Mesothelial cell of epicardium (in vitro differentiated cells): Measurements from ENCODE around the gene APMAP. TPM values are rescaled to one million over a fixed set of nuclear protein-coding genes. Genes with fewer than 3 reads are reported as not detected.

Source experiments
- DNase-seq, 2 experiments: peaks; one replicate each; pipeline ENCODE4 v3.0.0; 2021; ENCODE audit warnings: low spot score in 2 of 2; ENCODE audit not compliant: unreplicated experiment in 2 of 2
- H3K27ac Mint-ChIP-seq: 2 replicates; pipeline ENCODE4 v1.8.0; 2021; ENCODE audit warnings: mixed read lengths
- H3K27me3 Mint-ChIP-seq: 2 replicates; pipeline ENCODE4 v1.8.0; 2021; ENCODE audit warnings: low read depth, mixed read lengths
- H3K36me3 Mint-ChIP-seq: 2 replicates; pipeline ENCODE4 v1.8.0; 2021; ENCODE audit warnings: mixed read lengths
- H3K4me1 Mint-ChIP-seq: 2 replicates; pipeline ENCODE4 v1.8.0; 2021; ENCODE audit warnings: mixed read lengths
- H3K4me3 Mint-ChIP-seq: 2 replicates; pipeline ENCODE4 v1.8.0; 2021; ENCODE audit warnings: mild to moderate bottlenecking, moderate library complexity, mixed read lengths
- H3K9me3 Mint-ChIP-seq: 2 replicates; pipeline ENCODE4 v1.8.0; 2021; ENCODE audit warnings: mixed read lengths
- CTCF ChIP-seq: fragments of 200-600 bp; sonication (generic); IDR thresholded peaks from one replicate; pipeline ENCODE4 v1.5.0; 2021; ENCODE audit warnings: antibody characterized with exemption; ENCODE audit not compliant: unreplicated experiment
- total RNA-seq: library from RNA; stranded (reverse); gene quantifications from 3 replicates; pipeline ENCODE4 v1.2.1, GENCODE V29; 2021

APMAP gene
- total RNA-seq, 1 donor from 2014 or later = 77.4 TPM

- Mint-ChIP-seq H3K4me3 (no peak overlapping the region), H3K9me3 (no peaks in the 10 kb centered on the region), H3K27me3 (peaks cover 29% of the 10 kb centered on the region), H3K4me1 (peaks cover 13% of the 10 kb centered on the region), H3K27ac (no peak overlapping the region), H3K36me3 (no peaks in the 10 kb centered on the region)
- DNase-seq = no peak
- no peak for TF ChIP-seq CTCF
Measured at GRCh38 chr20:25013478-25014380, 21.2 kb upstream of the APMAP start.

DNA sequence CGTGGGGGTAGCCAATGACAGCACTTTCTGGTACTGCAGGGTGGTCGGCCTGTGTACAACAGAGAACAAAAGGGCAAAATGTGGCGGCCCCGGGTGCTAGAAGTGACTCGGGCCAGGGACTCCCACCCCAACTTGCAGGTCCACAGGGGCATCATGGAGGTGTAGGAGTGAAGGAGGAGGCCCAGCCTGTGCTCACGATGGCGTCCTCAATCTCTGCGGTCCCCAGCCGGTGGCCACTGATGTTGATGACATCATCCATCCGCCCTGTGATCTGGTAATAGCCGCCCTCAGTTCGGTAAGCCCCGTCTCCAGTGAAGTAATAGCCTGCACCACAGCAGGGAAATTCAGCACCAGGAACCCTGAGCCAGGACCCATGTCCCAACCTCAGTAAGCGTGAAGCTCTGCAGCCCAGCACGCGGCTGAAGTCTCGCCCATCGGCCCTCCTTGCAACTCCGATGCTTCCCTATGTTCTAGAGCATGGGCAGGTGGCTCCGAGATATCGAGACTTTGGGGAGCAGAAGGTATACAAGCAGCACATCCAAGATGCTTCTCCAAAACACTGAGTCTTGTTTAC is 20.2 kb upstream of the APMAP start:
- TF ChIP-seq CTCF = no peak
- Mint-ChIP-seq H3K9me3 (no peaks in the 10 kb centered on the region), H3K4me3 (no peak overlapping the region), H3K27ac (no peak overlapping the region), H3K4me1 (peaks cover 7% of the 10 kb centered on the region), H3K27me3 (peaks cover 35% of the 10 kb centered on the region), H3K36me3 (no peaks in the 10 kb centered on the region)
- no peak for DNase-seq

DNA sequence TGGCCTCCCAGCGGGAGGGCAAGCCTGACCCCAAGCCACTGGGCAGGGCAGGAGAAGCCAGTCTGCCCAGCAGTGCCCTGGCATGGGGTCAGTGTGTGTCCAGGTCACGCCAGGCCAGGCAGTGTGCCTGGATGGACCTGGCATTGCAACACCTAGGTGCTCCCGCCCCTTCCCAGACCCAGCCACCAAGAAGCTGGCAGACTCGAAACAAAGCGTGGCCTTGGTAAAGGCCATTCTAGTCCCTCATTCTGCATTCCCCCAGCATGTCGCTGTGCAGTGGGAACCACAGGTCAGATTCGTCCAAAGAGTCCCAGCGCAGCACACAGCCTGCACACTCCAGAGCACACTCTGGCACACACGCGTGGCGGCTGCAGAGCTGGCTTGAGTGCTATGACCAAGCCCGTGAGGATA is 19.3 kb upstream of the APMAP start:
- TF ChIP-seq CTCF = no peak
- peak in 1 of 2 experiments; percentile 19 for DNase-seq
- H3K9me3 Mint-ChIP-seq = no peaks in the 10 kb centered on the region
- H3K4me3 Mint-ChIP-seq = no peak overlapping the region
- H3K27ac Mint-ChIP-seq = no peak overlapping the region
- H3K4me1 Mint-ChIP-seq = no peaks in the 10 kb centered on the region
- no peaks in the 10 kb centered on the region for H3K36me3 Mint-ChIP-seq
- peaks cover 38% of the 10 kb centered on the region for H3K27me3 Mint-ChIP-seq

GRCh38 chr20:25011261-25011660 is 18.7 kb upstream of the APMAP start:
- H3K36me3 Mint-ChIP-seq = no peaks in the 10 kb centered on the region
- H3K9me3 Mint-ChIP-seq = no peaks in the 10 kb centered on the region
- DNase-seq = no peak
- H3K4me3 Mint-ChIP-seq = no peak overlapping the region
- no peak overlapping the region for H3K27ac Mint-ChIP-seq
- H3K27me3 Mint-ChIP-seq = peaks cover 44% of the 10 kb centered on the region
- no peak for TF ChIP-seq CTCF
- no peaks in the 10 kb centered on the region for H3K4me1 Mint-ChIP-seq

DNA sequence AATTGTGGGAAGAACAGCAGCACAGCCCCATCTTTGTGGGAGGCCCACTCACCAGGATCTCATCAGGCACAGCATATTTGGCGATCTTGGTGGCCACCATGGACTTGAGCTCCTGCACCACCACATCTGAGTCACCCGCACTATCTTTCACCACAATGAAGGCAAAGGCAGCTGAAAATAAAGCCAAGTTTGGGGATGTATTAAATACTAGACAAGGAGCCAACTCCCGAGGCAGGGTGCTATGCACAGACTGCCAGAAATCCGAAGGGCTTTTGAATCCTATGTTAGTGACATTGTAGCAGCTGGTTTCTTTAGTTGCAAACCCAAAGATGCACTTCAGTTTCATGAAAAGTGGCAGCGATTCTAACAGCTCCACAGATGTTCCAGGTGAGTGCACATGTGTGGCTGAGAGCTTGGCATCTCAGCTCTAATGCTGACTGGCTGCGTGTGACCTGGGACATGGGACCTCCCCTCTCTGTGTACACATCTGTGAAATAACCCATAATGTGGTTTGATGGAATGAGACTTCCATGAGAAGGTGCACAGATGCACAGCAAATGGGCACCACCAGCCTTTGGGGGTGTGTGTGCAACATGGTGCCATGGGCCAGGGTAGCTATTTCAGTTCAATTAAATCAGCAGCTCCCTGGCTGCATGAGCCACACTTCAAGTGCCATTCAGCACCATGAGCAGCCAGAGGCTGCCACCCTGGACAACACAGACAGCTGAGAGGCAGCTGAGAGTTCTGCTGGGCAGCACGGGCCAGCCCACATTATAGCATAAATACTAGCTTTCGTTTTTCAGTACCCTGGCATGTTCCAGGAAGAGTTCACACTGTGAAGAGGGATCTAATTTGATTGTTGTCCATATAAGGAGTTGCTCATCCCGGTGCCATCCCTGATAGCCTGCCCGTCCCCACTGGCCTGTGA is 16.9 kb upstream of the APMAP start:
- no peak overlapping the region for H3K4me3 Mint-ChIP-seq
- peaks cover 54% of the 10 kb centered on the region for H3K27me3 Mint-ChIP-seq
- no peak overlapping the region for H3K27ac Mint-ChIP-seq
- H3K4me1 Mint-ChIP-seq = no peaks in the 10 kb centered on the region
- no peak for DNase-seq
- no peaks in the 10 kb centered on the region for H3K9me3 Mint-ChIP-seq
- H3K36me3 Mint-ChIP-seq = no peaks in the 10 kb centered on the region
- TF ChIP-seq CTCF = no peak
